Activated CD4-positive, alpha-beta T cell treated with anti-CD3 and anti-CD28 coated beads for 48 hours (primary cell): ENCODE measurements around the gene SEH1L.
"Not testable (repeated sequence)": the region's sequence is repeated elsewhere in the genome, so short reads cannot be mapped to it uniquely, and the experiment has no call there.

Experiments used
- DNase-seq: peaks from one replicate; pipeline ENCODE4 v3.0.0-alpha.2; 2020

The SEH1L gene

DNA sequence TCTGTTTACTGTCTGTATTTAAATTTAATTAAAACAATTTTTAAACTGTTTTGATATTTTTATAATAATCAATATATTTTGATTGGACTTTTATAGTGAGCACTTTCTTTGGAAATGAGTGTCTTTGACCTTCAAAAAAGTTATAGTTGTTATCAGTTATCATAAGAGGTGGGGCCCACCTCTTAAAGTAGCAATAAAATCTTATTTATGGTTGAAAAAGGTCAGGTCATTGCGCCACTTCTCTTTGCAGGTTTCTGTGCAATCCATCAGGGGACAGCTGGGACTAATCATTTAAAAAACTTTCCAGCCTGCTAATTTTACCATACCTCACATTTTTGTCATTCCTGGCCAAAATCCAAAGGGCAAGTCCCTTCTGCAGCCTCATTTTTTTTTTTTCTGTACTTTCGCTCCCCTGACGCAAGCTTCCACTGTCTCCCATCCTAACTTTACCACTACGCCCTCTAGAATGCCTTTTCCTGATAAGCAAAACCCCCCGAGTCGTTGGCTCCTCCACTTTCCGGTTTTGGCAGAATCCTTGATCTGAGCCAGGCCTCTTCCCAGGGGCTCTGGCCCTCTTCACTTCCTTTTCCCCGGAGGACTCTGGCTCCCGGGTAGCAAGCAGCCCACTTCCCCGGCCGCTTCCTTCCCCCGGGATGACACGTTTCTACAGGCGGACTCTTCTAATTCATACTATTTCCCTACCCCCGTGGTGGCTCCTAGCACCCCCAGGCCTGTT, 1.1 kb upstream of the SEH1L start:
- no peak for DNase-seq

GRCh38 chr18:12948050-12948804, 416 bp downstream of the SEH1L start:
- DNase-seq: peak; percentile 99

DNA sequence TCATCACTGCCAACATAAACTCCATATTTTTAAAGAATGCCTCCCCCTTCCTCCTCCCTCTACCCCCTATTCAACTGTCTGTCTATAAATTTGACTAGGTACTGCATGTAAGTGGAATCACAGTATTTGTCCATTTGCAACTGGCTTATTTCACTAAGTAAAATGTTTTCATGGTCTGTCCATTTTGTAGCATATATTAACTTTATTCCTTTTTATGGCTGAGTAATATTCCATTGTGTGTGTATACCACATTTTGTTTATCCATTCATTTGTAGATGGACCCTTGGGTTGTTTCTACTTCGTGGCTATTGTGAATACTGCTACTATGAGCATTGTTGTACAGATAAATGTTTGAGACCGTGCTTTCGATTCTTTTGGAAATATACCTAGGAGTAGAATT, 10.7 kb downstream of the SEH1L start:
- no peak for DNase-seq

DNA sequence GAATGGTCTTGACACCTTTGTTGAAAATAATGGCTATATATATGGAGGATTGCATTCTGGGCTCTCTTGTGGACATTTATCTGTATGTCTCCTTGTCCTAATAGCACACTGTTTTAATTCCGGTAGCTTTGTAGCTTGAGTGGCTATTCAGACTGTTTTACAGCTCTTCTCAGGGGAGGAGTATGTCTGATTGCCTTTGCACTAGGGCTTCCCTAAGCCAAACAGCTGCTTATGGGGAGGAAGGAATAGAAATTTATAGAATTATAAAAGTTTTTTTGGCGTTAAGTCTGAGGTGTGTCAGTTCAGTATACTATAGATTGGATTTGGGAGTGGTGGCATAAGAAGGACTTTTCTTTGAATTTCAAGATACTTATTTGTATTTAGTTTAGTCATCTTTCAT, 12.6 kb downstream of the SEH1L start:
- no peak for DNase-seq

GRCh38 chr18:12960853-12961397, 13.1 kb downstream of the SEH1L start:
- no peak for DNase-seq

- no peak for DNase-seq
Observed at GRCh38 chr18:12963069-12963468, 15.3 kb downstream of the SEH1L start.

GRCh38 chr18:12968115-12968514, 20.3 kb downstream of the SEH1L start:
- DNase-seq: no peak

DNA sequence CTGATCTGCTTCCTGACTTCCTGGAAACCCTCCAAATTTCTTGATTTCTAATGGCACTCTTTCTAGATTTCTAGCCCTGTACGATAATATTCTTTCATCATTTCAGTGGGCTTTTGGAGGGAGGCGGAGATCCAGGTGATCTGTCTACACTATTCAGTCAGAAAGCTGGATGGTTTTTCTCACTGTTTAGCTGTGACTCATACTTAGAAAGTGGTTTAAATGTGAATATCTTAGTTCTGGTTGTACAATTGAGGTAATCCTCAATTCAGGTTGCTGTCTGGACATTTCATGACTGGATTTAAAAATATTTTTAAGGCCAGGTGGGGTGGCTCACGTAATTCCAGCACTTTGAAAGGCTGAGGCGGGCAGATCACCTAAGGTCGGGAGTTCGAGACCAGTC, 20.8 kb downstream of the SEH1L start:
- no peak for DNase-seq

DNA sequence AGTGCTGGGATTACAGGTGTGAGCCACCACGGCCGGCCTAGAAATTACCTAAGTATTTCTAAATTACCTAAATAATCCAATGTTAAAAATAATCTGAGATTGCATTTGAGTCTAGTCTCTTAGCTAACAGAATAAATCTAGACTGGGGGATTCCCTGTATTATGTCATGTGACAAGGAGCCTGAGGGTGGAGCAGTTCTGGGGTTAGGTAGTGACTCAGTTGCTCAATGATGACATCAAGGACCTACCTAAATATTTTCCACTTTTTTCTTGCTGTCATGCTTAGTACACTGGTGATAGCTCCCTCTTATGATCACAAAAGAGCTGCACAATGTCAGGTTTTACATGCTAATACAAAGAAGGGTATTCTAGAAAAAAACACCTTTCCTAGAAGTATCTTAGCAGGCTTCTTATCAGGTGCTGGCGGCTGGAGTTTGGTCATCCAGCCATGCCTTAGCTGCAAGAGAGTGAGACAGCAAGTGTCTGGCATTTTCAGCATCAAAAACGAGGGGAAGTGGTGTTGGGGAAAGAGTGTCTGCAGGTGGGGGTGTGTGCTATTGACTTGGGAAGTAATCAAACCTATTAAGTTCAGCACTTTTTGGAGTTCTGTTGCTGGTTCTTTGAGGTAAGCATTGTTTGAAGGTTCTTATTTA, 25.9 kb downstream of the SEH1L start:
- no peak for DNase-seq

- DNase-seq: no peak
Observed at GRCh38 chr18:12975488-12975887, 27.7 kb downstream of the SEH1L start.

- DNase-seq: no peak
Observed at GRCh38 chr18:12976305-12976704, 28.5 kb downstream of the SEH1L start.

DNA sequence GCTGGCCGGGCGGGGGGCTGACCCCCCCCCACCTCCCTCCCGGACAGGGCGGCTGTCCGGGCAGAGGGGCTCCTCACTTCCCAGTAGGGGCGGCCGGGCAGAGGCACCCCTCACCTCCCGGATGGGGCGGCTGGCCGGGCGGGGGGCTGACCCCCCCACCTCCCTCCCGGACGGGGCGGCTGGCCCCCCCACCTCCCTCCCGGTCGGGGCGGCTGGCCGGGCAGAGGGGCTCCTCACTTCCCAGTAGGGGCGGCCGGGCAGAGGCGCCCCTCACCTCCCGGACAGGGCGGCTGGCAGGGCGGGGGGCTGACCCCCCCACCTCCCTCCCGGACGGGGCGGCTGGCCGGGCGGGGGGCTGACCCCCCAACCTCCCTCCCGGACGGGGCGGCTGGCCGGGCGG, 32.3 kb downstream of the SEH1L start:
- not testable (repeated sequence) for DNase-seq

GRCh38 chr18:12989397-12990122, 41.7 kb downstream of the SEH1L start:
- no peak for DNase-seq

- DNase-seq: peak; percentile 51
Observed at GRCh38 chr18:12990123-12990475, 42.3 kb downstream of the SEH1L start.

DNA sequence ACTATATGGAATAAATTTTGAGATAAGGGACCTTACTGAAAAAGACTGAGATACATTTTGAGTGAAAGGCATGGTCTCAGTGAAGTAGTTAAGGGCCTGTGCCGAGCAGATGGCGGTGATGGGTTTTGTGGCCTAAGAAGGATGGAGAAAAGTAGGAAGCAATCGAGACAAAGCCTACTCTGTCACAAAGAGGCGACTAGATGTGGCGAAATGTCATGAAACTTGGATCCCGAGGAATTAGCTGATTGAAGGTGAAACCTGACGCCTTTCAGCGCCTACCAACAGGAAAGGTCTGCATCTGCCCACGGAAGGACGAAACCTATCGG, 42.8 kb downstream of the SEH1L start:
- no peak for DNase-seq

GRCh38 chr18:12990967-12991820, 43.4 kb downstream of the SEH1L start, which contains the start of gene CEP192:
Gene CEP192, plus strand, starts transcription at chr18:12991362. Its CDS starts 8,063 bp downstream, at chr18:12999425.
- DNase-seq: peak; percentile 98

DNA sequence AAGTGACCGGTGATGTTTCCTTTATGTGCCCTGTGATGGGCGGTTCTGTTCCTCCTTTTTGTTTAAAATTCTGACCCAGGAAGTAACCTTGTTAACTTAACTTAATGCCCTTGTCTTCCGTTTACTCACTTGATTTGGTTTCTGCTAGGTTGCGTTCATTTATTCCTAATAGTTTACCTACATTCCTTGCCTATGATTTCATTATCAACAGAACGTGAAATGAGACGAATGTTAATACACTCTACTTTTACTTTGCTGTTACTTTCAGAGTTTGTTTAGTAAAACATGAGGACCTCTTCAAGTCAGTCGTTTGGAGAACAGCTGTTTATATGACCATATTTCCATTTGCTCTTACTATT, 44.0 kb downstream of the SEH1L start:
- no peak for DNase-seq

GRCh38 chr18:12993439-12993838, 45.6 kb downstream of the SEH1L start:
- DNase-seq: no peak

GRCh38 chr18:12995424-12995823, 47.6 kb downstream of the SEH1L start:
- DNase-seq: no peak

- no peak for DNase-seq
Observed at GRCh38 chr18:12995952-12996477, 48.2 kb downstream of the SEH1L start.

GRCh38 chr18:12996661-12997292, 49.0 kb downstream of the SEH1L start:
- DNase-seq: no peak
